Brain microvascular endothelial cell (primary cell): ENCODE measurements around the gene MDM1.
A peak's percentile ranks its signal among the peaks of the same experiment; 100 is the strongest.

ENCODE experiments used
- DNase-seq: peaks from one replicate; pipeline ENCODE4 v3.0.0-alpha.2; 2020
- H3K27ac ChIP-seq: fragments of 250-450 bp; sonication (Bioruptor Pico); 2 replicates; pipeline ENCODE4 v1.5.1; 2020; ENCODE audit warnings: mild to moderate bottlenecking, moderate library complexity
- H3K27me3 ChIP-seq: fragments of 250-450 bp; sonication (Bioruptor Pico); replicated peaks from 2 replicates; pipeline ENCODE4 v1.5.1; 2020; ENCODE audit warnings: mild to moderate bottlenecking
- H3K36me3 ChIP-seq: fragments of 250-450 bp; sonication (Bioruptor Pico); replicated peaks from 2 replicates; pipeline ENCODE4 v1.5.1; 2020; ENCODE audit warnings: mild to moderate bottlenecking
- H3K4me3 ChIP-seq: 2 replicates; pipeline ENCODE4 v1.5.1; 2011; ENCODE audit warnings: low read depth, mild to moderate bottlenecking, control low read depth, low read length, moderate library complexity
- in situ Hi-C: cut with HindIII; loops from 2 replicates; pipeline ENCODE4 v1.10.0; 2017; ENCODE audit warnings: low sequenced_read_pairs, low pct_ligation_motif_present
- TF ChIP-seq, protein P1 (sequence below): IDR thresholded peaks from 2 replicates; pipeline ENCODE4 v1.5.1; 2011; ENCODE audit warnings: low read depth, mild to moderate bottlenecking, moderate library complexity, low read length, control low read depth, inconsistent platforms; ENCODE audit errors: missing control alignments

Gene MDM1

DNA sequence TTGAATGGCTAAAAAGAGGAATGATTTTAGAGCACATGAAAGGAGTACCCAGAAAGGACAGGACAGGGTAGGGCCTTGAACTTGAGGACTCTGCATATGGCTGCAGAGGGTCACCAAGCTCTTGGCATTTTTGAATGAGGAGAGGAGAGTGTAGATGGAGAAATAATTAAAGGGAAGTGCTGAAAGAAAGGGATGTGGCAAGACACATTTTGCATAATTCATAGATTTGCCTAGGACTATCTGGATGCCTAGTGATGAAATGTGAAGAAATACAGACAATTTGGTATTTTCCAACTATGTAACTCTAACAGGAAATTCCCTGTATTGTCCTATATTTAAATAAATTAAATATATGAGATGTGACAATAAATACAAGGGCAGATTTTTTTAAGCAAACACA lies 27.5 kb upstream of the MDM1 start:
- TF ChIP-seq, protein P1, sequence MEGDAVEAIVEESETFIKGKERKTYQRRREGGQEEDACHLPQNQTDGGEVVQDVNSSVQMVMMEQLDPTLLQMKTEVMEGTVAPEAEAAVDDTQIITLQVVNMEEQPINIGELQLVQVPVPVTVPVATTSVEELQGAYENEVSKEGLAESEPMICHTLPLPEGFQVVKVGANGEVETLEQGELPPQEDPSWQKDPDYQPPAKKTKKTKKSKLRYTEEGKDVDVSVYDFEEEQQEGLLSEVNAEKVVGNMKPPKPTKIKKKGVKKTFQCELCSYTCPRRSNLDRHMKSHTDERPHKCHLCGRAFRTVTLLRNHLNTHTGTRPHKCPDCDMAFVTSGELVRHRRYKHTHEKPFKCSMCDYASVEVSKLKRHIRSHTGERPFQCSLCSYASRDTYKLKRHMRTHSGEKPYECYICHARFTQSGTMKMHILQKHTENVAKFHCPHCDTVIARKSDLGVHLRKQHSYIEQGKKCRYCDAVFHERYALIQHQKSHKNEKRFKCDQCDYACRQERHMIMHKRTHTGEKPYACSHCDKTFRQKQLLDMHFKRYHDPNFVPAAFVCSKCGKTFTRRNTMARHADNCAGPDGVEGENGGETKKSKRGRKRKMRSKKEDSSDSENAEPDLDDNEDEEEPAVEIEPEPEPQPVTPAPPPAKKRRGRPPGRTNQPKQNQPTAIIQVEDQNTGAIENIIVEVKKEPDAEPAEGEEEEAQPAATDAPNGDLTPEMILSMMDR: no peak
- H3K27ac ChIP-seq: no peak overlapping the region
- H3K36me3 ChIP-seq: no peaks in the 10 kb centered on the region
- no peak for DNase-seq
- H3K27me3 ChIP-seq: no peaks in the 10 kb centered on the region
- in situ Hi-C loops: no loop called here
- no peak overlapping the region for H3K4me3 ChIP-seq

DNA sequence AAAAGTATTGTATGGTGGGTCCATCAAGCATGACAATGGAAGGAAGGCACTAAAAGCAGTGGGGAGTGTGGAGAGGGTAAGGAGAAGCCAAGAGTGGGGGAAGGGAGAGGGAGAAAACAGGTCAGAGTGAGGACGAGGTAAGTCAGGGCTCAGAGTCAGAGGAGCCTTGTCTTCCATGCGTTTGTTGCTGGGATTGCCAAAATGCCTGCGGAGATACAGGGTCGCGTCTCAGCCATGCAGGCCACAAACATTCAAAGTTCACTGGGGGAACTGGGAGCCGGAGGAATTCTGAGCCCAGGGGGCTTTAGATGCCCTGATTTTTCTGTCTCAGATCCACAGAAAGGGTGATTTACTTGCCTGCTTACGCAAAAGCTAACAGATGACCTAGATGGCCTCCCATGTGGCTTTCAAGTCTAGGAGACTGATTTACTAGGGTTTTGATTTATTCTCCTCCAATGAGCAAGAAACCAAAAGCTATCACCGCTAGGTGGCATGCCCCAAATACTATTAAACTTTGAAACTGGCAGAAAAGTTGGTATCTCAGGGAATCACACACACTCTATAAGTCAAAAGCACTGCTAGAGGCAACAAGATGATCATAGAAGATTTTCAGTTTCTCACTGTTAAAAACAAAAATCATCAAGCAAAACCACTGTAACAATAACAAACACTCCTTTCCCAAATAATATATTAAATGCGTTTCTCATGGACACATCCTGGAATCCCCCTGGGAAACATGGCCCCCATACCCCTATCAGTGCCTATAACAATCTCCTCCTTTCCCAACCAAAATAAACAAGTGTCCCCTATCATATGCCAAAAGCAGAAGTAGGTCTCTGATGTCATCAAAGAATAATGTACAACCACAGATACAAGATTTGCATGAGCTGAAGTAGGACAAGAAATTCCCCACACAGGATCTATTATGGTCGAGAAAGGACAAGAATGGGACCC lies 26.6 kb upstream of the MDM1 start:
- DNase-seq: peak; percentile 81
- Histone ChIP-seq H3K36me3 (no peaks in the 10 kb centered on the region), H3K27me3 (no peaks in the 10 kb centered on the region), H3K27ac (no peak overlapping the region), H3K4me3 (no peak overlapping the region)
- in situ Hi-C loops: no loop called here
- TF ChIP-seq, protein P1: peak; percentile 70

DNA sequence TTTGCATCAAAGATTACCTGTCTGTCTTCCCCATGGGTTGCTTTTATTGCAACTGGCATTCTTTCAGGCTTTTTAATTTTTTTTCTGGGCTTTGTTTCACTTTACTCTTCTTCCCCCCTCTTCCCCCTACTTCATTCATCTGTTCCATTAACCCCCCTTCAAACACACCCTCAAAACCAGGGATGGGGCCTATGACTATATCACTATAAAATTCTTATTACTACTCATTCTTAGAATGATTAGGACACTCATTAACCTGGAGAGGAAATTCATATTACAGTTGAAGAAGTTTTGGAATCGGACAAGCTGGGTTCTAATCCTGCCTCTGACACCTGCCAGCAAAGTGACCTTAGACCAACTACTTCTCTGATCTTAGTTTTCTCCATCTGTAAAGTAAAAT lies 24.8 kb upstream of the MDM1 start:
- Histone ChIP-seq H3K4me3 (no peak overlapping the region), H3K27ac (no peak overlapping the region), H3K36me3 (no peaks in the 10 kb centered on the region), H3K27me3 (no peaks in the 10 kb centered on the region)
- TF ChIP-seq, protein P1: no peak
- in situ Hi-C loops: no loop called here
- DNase-seq: no peak

DNA sequence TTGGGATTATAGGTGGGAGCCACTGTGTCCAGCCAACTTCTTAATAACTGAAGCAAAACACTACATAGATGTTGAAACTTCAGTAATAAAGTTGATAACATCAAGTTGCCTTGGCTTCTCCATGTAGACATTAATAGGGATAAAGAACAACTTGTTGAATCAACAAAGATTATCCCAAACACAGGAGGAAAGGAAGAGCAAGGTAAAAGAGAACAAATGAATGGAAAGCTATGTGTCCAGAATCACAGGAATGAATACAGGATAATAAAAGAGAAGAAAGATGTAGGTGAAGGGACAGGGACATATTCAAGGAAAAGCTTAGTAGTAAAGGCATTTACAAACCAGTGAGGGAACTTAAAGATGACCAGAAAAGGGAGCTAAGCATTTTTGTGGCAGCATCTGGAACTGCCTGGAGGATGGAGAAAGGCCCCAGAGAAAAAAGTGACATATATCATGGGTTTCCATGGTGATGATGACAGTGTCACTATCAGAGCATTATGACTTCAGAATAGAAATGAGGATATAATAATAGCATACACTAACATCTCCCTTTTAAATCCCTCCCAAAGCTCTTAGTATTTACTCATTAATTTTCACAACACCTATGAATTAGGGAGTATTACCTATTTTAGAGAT lies 24.0 kb upstream of the MDM1 start:
- no peak overlapping the region for H3K27ac ChIP-seq
- no peak for DNase-seq
- H3K36me3 ChIP-seq: no peaks in the 10 kb centered on the region
- no peak overlapping the region for H3K4me3 ChIP-seq
- no peaks in the 10 kb centered on the region for H3K27me3 ChIP-seq
- in situ Hi-C loops: no loop called here
- TF ChIP-seq, protein P1: no peak

- Histone ChIP-seq H3K27ac (no peak overlapping the region), H3K36me3 (no peaks in the 10 kb centered on the region), H3K4me3 (no peak overlapping the region), H3K27me3 (no peaks in the 10 kb centered on the region)
- in situ Hi-C loops: no loop called here
- no peak for DNase-seq
- TF ChIP-seq, protein P1: no peak
Measured at GRCh38 chr12:68354977-68355541, 22.9 kb upstream of the MDM1 start.
